GM23338 (cell line): ENCODE results near the gene GLRA1.

Experiments used
- CREB1 ChIP-seq: fragments of 250-450 bp; sonication (Bioruptor Pico); IDR thresholded peaks from 2 replicates; pipeline ENCODE4 v1.5.0; 2020; ENCODE audit warnings: low read depth, mild to moderate bottlenecking, moderate library complexity
- CTCF ChIP-seq, 2 experiments: fragments of 200-600 bp in 1 of 2; sonication (generic) in 1 of 2; conservative IDR thresholded peaks; 2 replicates each; pipeline versions ENCODE4 v1.5.1 to v1.6.1; 2016 to 2017; ENCODE audit warnings: antibody characterized with exemption in 2 of 2, low read depth in 2 of 2, mild to moderate bottlenecking in 2 of 2, moderate library complexity in 1 of 2
- EZH2 ChIP-seq: fragments of 200-600 bp; sonication (generic); IDR thresholded peaks from one replicate; pipeline ENCODE4 v1.8.0; 2017; ENCODE audit warnings: antibody characterized with exemption, mild to moderate bottlenecking, low read depth; ENCODE audit not compliant: unreplicated experiment
- EZH2phosphoT487 ChIP-seq: fragments of 200-600 bp; sonication (generic); IDR thresholded peaks from one replicate; pipeline ENCODE4 v1.8.1; 2018; ENCODE audit warnings: antibody characterized with exemption; ENCODE audit not compliant: unreplicated experiment
- JUNB ChIP-seq: IDR thresholded peaks from one replicate; pipeline ENCODE4 v1.6.1; 2016; ENCODE audit warnings: antibody characterized with exemption; ENCODE audit not compliant: unreplicated experiment
- NANOG ChIP-seq: IDR thresholded peaks from 2 replicates; pipeline ENCODE4 v1.6.1; 2016; ENCODE audit warnings: antibody characterized with exemption, borderline replicate concordance
- POLR2AphosphoS5 ChIP-seq: IDR thresholded peaks from 2 replicates; pipeline ENCODE4 v1.6.1; 2016; ENCODE audit warnings: antibody characterized with exemption, low read depth
- REST ChIP-seq: IDR thresholded peaks from one replicate; pipeline ENCODE4 v1.6.1; 2018; ENCODE audit warnings: antibody characterized with exemption; ENCODE audit not compliant: unreplicated experiment
- STAT1 ChIP-seq: IDR thresholded peaks from one replicate; pipeline ENCODE4 v1.6.1; 2016; ENCODE audit warnings: antibody characterized with exemption; ENCODE audit not compliant: unreplicated experiment
- ZNF331 ChIP-seq: fragments of 250-450 bp; sonication (Bioruptor Pico); IDR thresholded peaks from 2 replicates; pipeline ENCODE4 v1.5.0; 2020; ENCODE audit warnings: low read depth, mild to moderate bottlenecking, moderate library complexity

GRCh38 chr5:151872701-151873100 is 52.0 kb downstream of the GLRA1 start:
- TF ChIP-seq CTCF (conservative IDR thresholded peaks at IDR 0.05; ENCODE audit: low read depth in 2 of 2) (no peak), POLR2AphosphoS5 (no peak), CREB1 (CRISPR knock-in tag) (no peak), ZNF331 (no peak), EZH2 (no peak), EZH2phosphoT487 (no peak), NANOG (no peak), REST (no peak), JUNB (no peak), STAT1 (no peak)
